HL-60 (cell line): ENCODE results near the gene DCXR.

Experiments
- DNase-seq, 2 experiments: peaks; one replicate each; pipeline ENCODE4 v3.0.0-alpha.2; 2010 to 2020; ENCODE audit warnings: low read depth in 1 of 2, low spot score in 1 of 2
- H3K27ac ChIP-seq: fragments of 250-450 bp; sonication (Bioruptor Pico); replicated peaks from 2 replicates; pipeline ENCODE4 v1.5.1; 2020; ENCODE audit warnings: mild to moderate bottlenecking, moderate library complexity
- H3K27me3 ChIP-seq: fragments of 250-450 bp; sonication (Bioruptor Pico); 2 replicates; pipeline ENCODE4 v1.5.1; 2021; ENCODE audit warnings: mild to moderate bottlenecking, moderate library complexity; ENCODE audit not compliant: insufficient read depth, poor library complexity, severe bottlenecking
- H3K4me3 ChIP-seq: replicated peaks from 2 replicates; pipeline ENCODE4 v1.5.1; 2011; ENCODE audit warnings: mild to moderate bottlenecking, control low read depth, low read length; ENCODE audit not compliant: insufficient read depth
- CTCF ChIP-seq: IDR thresholded peaks from one replicate; pipeline ENCODE4 v1.5.1; 2011; ENCODE audit warnings: low read length, control low read depth, inconsistent platforms; ENCODE audit not compliant: insufficient read depth
- GABPA ChIP-seq: IDR thresholded peaks from 2 replicates; pipeline ENCODE4 v1.6.1; 2012; ENCODE audit warnings: low read depth
- POLR2AphosphoS5 ChIP-seq: IDR thresholded peaks from 2 replicates; pipeline ENCODE4 v1.6.1; 2012; ENCODE audit warnings: low read depth
- SPI1 ChIP-seq: IDR thresholded peaks from 2 replicates; pipeline ENCODE4 v1.6.1; 2012; ENCODE audit warnings: low read depth, mild to moderate bottlenecking, borderline replicate concordance
- TF ChIP-seq, protein P1 (sequence below): IDR thresholded peaks from 2 replicates; pipeline ENCODE4 v1.6.1; 2012; ENCODE audit warnings: low read depth; ENCODE audit not compliant: insufficient replicate concordance

DCXR gene

GRCh38 chr17:82011617-82012187, 25.8 kb downstream of the DCXR start:
- Histone ChIP-seq H3K4me3 (no peak overlapping the region), H3K27me3 (no peaks in the 10 kb centered on the region), H3K27ac (no peak overlapping the region)
- DNase-seq: no peak
- TF ChIP-seq GABPA (no peak), POLR2AphosphoS5 (no peak), CTCF (no peak), SPI1 (no peak)
- TF ChIP-seq, protein P1, sequence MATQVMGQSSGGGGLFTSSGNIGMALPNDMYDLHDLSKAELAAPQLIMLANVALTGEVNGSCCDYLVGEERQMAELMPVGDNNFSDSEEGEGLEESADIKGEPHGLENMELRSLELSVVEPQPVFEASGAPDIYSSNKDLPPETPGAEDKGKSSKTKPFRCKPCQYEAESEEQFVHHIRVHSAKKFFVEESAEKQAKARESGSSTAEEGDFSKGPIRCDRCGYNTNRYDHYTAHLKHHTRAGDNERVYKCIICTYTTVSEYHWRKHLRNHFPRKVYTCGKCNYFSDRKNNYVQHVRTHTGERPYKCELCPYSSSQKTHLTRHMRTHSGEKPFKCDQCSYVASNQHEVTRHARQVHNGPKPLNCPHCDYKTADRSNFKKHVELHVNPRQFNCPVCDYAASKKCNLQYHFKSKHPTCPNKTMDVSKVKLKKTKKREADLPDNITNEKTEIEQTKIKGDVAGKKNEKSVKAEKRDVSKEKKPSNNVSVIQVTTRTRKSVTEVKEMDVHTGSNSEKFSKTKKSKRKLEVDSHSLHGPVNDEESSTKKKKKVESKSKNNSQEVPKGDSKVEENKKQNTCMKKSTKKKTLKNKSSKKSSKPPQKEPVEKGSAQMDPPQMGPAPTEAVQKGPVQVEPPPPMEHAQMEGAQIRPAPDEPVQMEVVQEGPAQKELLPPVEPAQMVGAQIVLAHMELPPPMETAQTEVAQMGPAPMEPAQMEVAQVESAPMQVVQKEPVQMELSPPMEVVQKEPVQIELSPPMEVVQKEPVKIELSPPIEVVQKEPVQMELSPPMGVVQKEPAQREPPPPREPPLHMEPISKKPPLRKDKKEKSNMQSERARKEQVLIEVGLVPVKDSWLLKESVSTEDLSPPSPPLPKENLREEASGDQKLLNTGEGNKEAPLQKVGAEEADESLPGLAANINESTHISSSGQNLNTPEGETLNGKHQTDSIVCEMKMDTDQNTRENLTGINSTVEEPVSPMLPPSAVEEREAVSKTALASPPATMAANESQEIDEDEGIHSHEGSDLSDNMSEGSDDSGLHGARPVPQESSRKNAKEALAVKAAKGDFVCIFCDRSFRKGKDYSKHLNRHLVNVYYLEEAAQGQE: no peak

DNA sequence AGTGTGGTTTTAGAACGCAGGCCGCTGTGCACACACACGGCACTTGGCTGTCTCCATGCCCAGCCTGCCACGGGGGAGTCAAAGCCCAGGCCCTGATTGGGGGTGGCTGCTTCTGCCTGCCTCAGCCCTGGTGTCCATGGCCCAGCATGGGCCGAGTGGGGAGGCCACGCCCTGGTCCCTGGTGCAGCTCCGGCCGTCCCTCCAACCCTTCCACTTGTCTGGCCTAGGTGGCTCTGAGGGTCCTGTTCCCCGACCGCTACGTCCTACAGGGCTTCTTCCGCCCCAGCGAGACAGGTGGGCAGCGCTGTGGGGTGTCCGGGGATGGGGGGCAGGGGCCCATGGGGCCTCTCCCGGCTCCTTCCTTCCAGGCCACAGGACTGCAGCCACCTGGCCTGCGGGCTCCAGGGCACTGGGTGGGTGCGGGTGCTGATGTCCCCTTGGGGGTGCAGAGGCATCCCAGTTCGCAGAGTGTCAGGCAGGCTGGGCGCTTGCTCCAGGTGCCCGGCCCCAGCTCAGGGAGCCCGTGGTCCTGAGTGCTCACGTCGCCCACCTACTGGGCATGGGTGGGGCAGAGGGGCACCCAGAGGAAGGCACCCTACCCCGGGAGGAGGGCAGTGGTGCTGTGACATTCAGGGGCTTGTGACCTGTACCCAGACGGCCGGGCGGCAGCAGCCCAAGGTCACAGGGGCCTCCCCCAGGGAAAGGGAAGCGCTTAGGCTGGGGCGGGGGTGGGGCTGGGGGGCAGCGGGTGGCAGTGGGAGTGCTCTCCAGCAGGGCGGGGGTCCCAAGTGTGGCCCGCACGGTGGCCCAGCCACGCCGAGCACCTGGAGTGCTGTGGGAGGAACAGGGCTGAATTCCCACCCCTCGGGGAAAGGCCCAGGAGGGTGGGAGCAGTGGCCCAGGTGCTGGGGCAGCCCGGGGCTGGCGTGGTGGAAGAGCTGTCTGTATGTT, 26.6 kb downstream of the DCXR start:
- H3K27ac ChIP-seq: no peak overlapping the region
- DNase-seq: no peak
- H3K27me3 ChIP-seq: no peaks in the 10 kb centered on the region
- H3K4me3 ChIP-seq: no peak overlapping the region
- TF ChIP-seq, protein P1: no peak
- no peak for TF ChIP-seq CTCF
- TF ChIP-seq SPI1: no peak
- TF ChIP-seq POLR2AphosphoS5: no peak
- TF ChIP-seq GABPA: no peak

GRCh38 chr17:82009413-82009812, 28.1 kb downstream of the DCXR start:
- no peak for TF ChIP-seq CTCF
- TF ChIP-seq SPI1: no peak
- TF ChIP-seq GABPA: no peak
- TF ChIP-seq POLR2AphosphoS5: no peak
- TF ChIP-seq, protein P1: no peak
- H3K27ac ChIP-seq: no peak overlapping the region
- DNase-seq: no peak
- H3K27me3 ChIP-seq: no peaks in the 10 kb centered on the region
- H3K4me3 ChIP-seq: no peak overlapping the region
